RPMI8226 (cell line): ENCODE measurements around the gene UVRAG.
A peak's percentile ranks its signal among the peaks of the same experiment; 100 is the strongest.
"Not testable (repeated sequence)": the region's sequence is repeated elsewhere in the genome, so short reads cannot be mapped to it uniquely, and the experiment has no call there.

Experiments used
- DNase-seq: peaks from one replicate; pipeline ENCODE4 v3.0.0-alpha.2; 2015

The UVRAG gene

DNA sequence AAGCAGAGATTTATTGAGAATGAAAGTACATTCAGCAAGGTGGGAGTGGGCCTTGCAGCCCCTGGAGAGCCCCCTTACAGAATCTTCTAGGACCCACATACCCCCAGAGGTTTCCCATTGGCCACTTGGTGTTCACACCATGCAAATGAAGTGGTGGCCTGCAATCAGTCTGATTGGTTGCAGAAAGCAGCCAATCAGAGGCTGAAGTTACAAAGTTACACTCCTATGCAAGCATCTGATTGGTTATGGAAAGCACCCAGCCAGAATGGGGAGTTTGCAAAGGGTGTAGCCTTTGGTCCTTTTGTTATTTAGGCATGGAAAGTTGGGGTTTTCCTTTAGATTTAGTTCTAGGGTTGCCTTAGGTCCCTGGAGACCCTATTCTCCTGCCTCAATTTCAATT is 34.9 kb downstream of the UVRAG start:
- DNase-seq = no peak

DNA sequence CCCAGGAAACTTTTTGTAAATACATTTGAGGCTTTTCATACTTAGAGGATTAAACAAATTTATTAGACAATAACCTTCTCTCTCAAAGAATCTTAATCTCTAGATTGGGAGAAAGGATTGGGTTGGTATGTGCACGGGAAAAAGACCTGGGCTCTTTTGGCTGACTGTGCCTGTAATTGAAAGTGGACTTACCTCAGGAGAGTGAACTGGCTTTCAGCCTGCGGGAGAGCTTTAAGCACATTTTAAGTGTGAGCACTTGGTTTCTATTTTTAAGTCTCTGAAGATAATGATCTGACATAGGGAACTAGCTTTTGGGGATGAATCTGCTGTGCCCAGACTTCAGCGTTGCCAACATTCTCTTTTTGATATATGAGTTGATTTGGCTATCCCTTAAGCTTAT is 35.8 kb downstream of the UVRAG start:
- peak; percentile 18 for DNase-seq

DNA sequence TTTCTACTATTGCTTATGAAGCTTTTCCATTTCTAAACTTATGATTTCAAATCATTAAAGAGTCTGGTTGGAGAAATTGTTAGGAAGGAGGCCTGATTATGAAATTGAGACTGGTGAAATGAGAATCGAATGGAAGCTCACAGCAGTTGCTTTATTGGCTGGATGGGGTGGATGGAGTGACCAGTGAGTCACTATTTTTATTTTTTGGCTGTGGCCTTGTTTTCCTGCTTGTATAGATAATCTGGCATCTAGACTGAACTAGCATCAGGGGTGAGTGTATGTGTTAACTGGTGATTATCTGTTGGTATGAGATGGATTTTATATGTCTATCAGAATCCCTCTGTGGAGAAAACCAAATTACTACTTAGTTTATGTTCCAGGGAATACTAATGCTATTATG is 36.2 kb downstream of the UVRAG start:
- no peak for DNase-seq

DNA sequence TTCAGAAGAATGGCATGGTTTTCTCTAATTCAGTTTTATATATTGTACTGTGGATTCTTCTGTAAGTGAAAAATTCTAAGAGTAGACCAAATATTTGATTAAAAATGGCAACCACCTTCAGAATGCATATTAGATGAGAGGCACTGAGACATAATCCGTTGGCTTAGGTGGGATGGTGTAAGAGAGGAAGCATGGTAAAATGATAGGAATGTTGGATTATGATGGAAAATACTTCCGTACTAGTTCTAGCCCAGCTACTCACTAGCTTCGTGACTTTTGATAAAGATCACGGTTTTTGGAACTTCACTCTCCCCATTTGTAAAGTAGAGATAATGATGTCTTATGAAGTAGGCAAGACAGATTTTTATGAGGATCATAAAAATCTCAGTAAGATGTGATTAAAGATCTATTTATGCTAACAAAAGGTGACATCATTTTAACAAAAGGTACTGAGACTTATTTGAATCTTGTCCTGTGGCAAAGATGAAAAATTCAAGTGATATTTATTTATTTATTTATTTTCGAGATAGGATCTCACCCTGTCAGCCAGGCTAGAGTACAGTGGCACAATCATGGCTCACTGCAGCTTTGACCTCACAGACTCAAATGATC is 37.5 kb downstream of the UVRAG start:
- DNase-seq = no peak

DNA sequence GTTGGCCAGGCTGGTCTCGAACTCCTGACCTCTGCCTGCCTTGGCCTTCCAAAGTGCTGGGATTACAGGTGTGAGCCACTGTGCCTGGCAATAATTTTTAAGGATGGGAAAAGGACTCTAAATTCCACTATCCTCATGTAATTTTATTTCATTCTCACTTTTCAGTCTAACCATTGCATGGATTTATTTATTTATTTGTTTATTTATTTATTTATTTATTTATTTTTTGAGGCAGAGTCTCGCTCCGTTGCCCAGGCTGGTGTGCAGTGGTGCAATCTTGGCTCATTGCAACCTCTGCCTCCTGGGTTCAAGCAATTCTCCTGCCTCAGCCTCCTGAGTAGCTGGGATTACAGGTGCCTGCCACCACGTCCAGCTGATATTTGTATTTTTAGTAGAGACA is 38.6 kb downstream of the UVRAG start:
- DNase-seq = not testable (repeated sequence)

DNA sequence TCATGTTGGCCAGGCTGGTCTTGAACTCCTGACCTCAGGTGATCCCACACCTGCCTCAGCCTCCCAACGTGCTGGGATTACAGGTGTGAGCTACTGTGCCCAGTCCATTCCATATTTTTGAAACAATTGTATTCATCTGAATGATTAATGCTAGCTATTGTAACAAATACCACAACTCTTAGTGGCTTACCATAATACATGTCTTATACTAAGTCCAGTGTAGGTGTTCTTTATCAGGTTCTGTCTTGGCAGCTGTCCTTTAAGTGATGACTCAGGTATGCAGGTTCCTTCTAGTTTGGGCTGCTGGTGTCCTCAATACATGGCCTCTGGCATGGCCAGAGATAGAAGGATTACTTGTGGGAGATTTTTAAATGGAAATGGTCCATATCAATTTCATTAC is 39.0 kb downstream of the UVRAG start:
- DNase-seq = no peak

DNA sequence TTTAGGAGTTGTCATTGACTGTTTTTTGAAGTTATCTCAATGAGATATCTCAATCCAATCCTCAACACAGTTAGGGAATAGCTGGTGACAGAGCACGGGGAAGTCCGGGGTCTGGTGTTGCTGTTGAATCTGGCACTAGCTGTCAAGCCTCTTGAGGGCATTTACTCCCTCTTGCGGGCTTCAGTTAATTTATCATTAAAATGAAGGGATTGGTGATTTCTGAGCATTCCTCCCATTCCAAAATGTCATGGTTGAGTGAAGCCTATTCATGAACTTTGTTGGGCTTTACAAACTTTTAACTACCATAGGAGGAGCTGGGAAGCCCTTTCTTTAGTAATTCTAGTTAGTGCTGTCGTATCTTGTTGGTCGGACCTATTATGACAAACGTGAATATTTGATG is 40.2 kb downstream of the UVRAG start:
- no peak for DNase-seq

DNA sequence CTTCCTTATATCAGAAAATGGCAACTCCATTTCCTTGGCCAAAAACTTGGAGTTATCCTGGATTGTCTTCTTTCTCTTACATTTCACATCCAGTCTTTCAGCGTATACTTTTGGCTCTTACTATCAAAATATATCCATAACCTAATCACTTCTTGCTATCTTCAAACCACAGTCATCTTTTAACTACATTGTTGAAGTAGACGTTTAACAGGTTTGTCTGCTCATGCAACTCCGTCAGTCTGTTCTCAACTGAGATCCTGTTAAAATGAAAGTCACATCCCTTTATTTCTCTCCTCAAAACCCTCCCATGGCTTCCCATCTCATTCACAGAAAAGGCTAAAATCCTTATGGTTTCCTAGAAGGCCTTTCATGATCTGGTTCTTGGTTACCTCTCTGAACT is 41.9 kb downstream of the UVRAG start:
- no peak for DNase-seq

DNA sequence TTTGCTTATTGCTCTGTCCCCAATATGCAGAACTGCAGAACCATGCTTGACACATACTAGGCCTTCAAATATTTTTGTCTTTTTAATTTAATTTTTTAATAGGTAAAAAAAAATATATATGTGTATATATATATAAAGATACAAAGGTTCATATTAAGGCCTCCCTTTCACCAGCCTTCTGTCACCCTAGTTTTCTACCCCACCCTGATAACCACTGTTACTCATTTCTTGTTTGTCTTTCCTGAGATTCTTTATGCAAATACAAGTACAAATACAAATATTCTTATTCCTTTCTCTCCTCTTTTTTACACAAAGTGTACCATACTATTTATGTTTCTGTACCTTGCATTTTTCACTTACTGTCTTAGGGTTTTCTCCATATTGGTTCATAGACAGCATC is 43.0 kb downstream of the UVRAG start:
- DNase-seq = no peak

DNA sequence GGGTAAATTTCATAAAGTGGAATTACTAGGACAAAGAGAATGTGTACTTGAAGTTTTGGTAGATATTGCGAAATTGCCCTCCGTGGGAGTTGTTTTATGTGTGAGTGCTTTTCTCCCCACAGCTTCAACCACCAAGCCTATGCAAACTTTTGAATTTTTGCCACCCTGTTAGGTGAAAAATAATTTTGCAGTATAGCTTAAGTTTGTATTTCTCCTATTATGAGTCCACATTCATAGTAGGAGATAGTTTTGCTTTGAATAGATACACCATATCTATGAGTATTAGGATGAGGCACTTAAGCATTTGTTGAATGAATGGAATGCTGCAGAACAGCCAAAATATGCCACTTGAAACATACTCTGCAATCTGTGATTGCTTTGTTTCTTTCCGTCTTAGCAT is 43.6 kb downstream of the UVRAG start:
- DNase-seq = no peak

DNA sequence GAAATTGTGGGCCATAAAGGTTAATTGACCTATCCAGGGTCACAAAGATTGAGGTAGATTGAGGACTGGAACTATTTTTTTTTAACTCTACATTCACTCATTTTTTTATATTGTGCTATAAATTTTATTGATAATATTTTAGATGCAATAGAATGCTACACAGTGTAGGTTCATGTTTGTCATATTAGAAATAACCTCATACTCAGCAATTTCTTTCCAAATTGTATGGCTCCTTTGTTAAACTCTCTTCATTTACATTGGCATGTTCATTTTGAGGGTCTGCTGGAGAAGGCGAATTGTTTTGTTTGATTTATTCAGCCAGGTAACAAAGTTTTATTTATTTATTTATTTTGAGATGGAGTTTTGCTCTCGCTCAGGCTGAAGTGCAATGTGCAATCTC is 44.6 kb downstream of the UVRAG start:
- no peak for DNase-seq

DNA sequence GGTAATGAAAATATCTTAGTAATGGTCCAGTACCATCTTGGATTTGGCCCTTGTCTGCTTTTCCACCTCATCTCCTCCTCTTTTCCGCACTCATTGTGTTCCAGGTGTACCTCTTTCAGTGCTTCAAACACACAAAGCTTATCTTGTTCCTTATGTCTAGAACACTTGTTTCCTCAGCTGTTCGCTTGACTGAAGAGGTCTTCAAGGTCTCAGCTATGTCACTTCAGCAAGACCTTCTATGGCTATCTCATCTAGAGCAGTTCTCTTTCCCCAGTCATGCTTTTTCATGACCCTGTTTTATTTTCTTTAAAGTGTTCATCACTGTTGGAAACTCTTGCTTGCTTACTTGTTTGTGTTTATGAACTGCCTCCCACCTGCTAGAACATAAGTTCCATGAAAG is 47.4 kb downstream of the UVRAG start:
- no peak for DNase-seq

DNA sequence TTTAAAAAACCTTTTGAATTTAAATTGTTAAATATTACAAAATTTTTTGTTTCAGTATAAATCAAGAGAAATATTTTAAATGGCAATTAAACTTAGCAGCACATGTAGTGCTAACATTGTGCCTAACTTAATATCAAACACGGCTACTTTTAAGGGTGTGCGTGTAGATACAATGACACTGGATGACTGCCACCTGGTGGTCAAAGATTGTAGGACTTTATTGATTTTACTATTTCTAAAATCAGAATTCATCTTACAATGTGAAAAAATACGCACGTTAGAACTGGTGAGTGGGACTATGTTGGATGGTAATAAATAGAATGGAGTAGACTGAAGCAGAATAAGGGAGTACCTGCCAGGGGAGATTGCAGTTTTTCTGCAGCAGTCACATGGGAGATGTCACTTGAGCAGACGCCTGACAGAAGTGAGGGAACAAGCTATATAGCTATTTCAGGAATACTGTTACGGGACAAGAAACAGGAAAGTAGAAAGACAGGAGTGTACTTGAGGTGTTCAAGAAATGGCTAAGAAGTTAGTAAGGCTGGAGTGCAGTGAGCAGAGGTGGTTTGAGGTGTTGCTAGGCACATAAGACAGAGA is 52.9 kb downstream of the UVRAG start:
- peak; percentile 77 for DNase-seq

DNA sequence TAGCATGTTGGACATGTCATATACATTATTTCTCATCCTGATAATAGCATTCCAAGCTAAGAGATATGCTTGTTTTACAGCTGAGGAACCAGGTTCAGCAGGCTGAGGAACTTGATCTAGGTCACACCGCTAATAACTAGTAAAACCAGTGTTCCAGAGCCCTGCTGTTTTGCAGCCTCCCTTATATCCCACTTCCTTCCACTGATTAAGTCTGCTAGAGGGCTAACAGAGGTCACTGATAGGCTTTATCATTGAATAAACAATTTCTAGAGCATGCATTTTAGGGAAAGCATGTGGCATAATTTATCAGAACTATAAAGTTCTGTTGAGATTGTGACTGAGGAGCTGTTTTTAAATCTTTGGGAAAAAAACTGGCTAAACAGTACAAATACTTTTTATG is 54.0 kb downstream of the UVRAG start:
- no peak for DNase-seq

DNA sequence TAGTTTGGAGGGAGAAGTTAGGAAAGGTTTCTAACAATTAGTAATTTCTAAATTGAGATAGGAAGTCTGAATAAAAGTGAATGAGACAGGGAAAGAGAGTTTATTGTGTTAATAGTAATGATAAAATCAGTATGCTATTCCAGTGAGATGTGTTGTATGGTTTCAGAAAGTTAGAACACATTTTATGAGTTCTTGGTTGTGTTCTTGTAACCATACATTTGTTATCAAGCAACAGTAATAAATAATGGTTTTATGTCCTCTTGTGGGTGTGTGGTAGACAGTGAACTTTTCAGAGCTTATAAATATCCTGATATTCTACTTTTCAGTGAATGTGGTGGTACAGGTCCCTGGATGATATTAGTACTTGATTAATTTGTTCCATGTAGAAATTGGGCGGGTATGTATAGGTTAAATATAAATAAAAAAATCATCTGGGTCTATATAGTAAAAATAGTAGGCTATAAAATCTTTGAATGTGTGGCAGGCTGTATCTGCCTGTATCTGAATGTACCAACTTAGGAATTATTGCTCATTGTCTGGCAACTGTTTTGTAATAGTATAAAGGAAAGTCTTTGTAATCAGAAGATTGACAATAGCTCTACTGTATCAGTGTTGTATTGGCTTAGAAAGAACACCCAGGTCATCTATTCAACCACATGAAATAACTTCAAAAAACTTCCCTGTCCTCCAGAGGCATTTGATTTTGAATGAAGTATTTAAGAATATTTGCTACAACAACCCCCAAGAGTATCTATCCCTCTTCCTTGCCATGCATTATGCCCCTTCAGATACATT is 54.8 kb downstream of the UVRAG start:
- DNase-seq = no peak

DNA sequence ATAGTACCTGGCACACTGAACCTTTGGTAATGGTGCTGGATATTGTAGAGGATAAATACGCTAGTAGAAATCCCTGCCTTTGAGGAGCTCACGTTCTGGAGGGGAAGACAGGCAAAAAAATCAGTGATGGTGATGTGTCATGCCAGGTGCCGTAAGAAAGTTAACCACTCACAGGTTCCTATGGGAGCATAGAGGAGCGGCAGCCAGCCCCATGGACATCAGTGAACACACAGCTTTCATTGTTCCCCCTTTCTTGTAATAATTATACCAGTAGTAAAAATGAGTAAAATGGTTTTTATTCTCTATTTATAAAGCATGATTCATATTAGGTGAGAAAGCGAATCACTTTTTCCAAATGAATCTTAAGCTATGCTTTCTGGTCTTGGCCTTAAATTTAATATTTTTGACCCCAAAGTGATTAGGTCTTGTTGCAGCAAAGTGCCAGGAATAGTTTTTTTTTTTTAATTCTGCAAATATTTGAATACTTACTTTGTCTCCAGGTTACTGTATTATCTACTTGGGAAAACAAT is 57.9 kb downstream of the UVRAG start:
- DNase-seq = no peak

DNA sequence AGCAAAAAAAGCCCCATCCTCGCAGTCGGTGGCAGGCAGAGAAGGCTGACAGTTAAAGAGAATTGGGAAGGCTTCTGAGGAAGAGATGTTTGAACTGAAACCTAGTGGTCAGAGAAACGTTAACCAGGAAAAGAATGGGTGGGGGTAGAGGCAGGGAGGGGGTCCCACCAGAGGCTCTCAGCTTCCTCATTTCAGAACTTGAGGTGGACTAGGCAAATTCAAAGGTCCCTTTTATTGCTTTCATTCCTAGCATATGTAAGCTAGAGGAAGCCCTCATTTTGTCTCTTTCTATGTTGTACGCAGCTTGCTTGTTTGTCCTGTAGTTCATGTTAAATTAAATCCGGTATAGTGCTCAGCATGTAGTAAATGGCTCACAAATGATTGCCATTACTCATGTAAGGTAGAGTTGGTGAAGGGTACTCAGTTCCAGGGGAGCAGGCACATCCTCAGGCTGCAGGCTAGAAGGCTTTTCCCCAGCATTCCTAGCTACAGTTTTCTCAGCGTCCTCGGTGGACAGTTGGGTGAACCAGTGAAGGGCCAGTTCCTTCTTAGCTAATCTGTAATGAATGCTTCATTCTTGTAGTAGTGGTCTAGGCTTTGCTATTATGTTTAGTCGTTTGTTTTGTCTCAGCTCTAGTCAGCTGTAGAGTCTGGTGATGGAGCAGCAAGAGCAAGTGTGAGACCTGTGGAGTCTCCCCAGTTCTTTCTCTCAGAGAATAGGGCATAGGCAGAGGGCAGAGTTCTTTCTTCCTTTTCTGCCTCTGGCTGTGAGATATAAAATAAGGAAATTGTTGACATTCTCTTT is 58.6 kb downstream of the UVRAG start:
- DNase-seq = peak; percentile 47

DNA sequence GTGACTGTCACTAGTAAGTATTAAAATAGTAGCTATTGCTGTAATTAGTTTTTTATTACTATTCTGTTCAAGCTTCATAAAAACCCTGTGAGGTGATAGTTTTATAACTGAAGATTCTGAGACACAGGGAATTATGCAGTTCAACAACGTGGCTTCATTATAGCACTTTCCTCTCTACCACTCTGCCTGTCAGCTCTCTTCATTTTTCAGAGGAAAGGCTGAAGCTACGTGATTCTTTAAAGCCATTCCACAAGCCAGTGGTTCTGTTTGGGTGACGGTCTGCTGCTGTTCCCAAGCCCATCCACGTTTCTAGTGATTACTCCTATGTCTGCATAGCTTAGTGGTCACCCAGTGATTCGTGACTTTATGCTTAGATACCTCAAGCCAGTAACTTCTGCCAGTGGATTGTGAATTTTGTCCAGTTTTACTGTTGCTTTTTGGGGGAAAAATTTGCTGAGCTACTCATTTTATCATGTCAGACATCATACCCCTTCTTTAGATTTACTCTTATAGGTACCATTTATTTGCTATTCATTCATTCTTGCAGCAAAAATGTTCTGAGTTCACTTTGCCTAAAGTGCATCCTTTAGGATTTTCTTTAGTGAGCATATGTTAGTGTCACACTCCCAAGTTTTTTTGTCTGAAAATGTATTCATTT is 59.8 kb downstream of the UVRAG start:
- DNase-seq = no peak

DNA sequence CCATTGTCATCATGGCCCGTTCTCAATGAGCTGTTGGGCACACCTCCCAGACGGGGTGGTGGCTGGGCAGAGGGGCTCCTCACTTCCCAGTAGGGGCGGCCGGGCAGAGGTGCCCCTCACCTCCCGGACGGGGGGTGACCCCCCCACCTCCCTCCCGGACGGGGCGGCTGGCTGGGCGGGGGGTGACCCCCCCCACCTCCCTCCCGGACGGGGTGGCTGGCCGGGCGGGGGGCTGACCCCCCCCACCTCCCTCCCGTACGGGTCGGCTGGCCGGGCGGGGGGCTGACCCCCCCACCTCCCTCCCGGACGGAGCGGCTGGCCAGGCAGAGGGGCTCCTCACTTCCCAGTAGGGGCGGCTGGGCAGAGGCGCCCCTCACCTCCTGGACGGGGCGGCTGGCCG is 62.3 kb downstream of the UVRAG start:
- not testable (repeated sequence) for DNase-seq

DNA sequence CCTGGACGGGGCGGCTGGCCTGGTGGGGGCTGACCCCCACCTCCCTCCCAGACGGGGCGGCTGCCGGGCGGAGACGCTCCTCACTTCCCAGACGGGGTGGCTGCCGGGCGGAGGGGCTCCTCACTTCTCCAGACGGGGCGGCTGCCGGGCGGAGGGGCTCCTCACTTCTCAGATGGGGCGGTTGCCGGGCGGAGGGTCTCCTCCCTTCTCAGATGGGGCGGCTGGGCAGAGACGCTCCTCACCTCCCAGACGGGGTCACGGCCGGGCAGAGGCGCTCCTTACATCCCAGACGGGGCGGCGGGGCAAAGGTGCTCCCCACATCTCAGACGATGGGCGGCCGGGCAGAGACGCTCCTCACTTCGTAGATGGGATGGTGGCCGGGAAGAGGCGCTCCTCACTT is 62.9 kb downstream of the UVRAG start:
- not testable (repeated sequence) for DNase-seq

DNA sequence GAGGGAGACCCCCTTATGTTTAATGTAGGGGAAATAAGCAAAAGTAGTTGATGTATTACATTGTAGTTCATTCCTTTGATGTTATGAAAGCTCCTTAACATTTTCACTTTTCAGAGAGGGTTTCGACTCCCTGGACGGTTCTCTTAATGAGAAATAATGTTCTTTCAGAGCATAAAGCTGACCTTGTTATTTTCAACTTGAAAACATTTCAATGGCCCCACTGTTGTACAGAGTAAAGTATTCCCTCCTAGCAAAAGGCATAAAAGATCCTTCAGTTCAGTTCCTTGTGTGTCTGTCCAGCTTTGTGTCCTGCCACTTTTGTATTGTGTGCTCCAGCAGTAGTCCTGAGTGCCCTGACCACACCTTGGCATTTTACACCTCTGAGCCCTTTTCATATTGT is 63.9 kb downstream of the UVRAG start:
- DNase-seq = no peak

DNA sequence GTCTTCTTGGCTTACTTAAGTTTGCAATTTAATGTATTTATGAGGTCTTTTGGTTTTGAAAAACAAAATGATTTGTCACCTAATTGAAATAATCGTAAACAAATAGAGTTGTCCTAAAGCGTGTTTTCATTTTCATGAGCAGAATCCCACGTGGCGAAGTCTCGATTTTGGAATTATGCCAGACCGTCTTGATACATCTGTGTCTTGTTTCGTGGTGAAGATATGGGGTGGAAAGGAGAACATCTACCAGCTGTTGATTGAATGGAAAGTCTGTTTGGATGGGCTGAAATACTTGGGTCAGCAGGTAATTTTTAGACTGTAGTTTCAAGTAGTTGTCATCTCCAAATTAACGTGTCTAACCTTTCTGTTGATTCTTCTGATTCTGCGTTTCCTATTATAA is 64.7 kb downstream of the UVRAG start:
- peak; percentile 71 for DNase-seq

DNA sequence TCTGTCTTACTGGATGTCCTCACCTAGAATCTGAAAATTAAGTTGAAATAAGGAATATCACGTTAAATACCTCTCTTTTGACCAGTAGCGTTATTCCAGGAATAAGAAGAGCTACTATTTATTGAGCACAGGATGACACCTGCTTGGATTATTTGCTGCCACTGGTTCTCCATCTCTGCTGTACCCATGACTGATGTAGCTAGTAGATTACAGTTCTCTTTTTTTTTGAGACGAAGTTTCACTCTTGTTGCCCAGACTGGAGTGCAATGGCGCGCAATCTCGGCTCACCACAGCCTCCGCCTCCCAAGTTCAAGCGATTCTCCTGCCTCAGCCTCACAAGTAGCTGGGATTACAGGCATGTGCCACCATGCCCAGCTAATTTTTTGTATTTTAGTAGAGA is 65.3 kb downstream of the UVRAG start:
- DNase-seq = not testable (repeated sequence)
